ENCODE measurements around the gene OR52A1. TPM values are rescaled to one million over a fixed set of nuclear protein-coding genes. Genes with fewer than 3 reads are reported as not detected.
"Not testable (repeated sequence)": the region's sequence is repeated elsewhere in the genome, so short reads cannot be mapped to it uniquely, and the experiment has no call there.

Gene OR52A1
- total RNA-seq, 2 experiments from 2014 or later = not detected

- Histone ChIP-seq H3K9me3 (ENCODE audit: control insufficient read depth in 1 of 2, insufficient read depth in 1 of 2, low read length in 2 of 2) (no peaks in the 10 kb centered on the region), H3K27ac (ENCODE audit: low read depth in 1 of 2, low read length in 2 of 2) (no peak overlapping the region), H3K36me3 (ENCODE audit: insufficient read depth, low read length) (no peaks in the 10 kb centered on the region), H3K4me1 (ENCODE audit: insufficient read depth, low read length) (no peaks in the 10 kb centered on the region), H3K4me3 (ENCODE audit: low read length) (no peak overlapping the region), H3K27me3 (ENCODE audit: control insufficient read depth in 1 of 2, insufficient read depth in 2 of 2, low read length in 2 of 2) (no peaks in the 10 kb centered on the region)
- ChIA-PET POLR2A (no interaction called here), CTCF (no interaction called here)
- H3K27ac Mint-ChIP-seq = no peak overlapping the region
- DNase-seq = no peak
- no peak for TF ChIP-seq CTCF (IDR thresholded peaks at IDR 0.05)
- H3K4me3 Mint-ChIP-seq = no peak overlapping the region
- no peaks in the 10 kb centered on the region for H3K4me1 Mint-ChIP-seq (ENCODE audit: low read depth)
- H3K9me3 Mint-ChIP-seq = no peaks in the 10 kb centered on the region
- no peaks in the 10 kb centered on the region for H3K36me3 Mint-ChIP-seq (ENCODE audit: low read depth)
- no peak for ATAC-seq (ENCODE audit: poor library complexity)
- intact Hi-C loops (cut with DNase I, micrococcal nuclease) = no loop called here
- H3K27me3 Mint-ChIP-seq = peaks cover 8% of the 10 kb centered on the region
These were observed 2.8 kb downstream of the OR52A1 start for GRCh38 chr11:5151713-5152153.

GRCh38 chr11:5144206-5144605 lies 10.4 kb downstream of the OR52A1 start:
- H3K9me3 Mint-ChIP-seq; H3K4me1 Mint-ChIP-seq (ENCODE audit: low read depth); H3K27me3 Mint-ChIP-seq; H3K4me3 Mint-ChIP-seq; H3K4me3 ChIP-seq (ENCODE audit: low read length); intact Hi-C loops (cut with DNase I, micrococcal nuclease); H3K36me3 Mint-ChIP-seq (ENCODE audit: low read depth); POLR2A ChIA-PET; H3K36me3 ChIP-seq (ENCODE audit: insufficient read depth, low read length); H3K27me3 ChIP-seq (ENCODE audit: control insufficient read depth in 1 of 2, insufficient read depth in 2 of 2, low read length in 2 of 2); H3K4me1 ChIP-seq (ENCODE audit: insufficient read depth, low read length); DNase-seq; ATAC-seq (ENCODE audit: poor library complexity); H3K27ac Mint-ChIP-seq; H3K27ac ChIP-seq (ENCODE audit: low read depth in 1 of 2, low read length in 2 of 2); CTCF ChIA-PET; H3K9me3 ChIP-seq (ENCODE audit: control insufficient read depth in 1 of 2, insufficient read depth in 1 of 2, low read length in 2 of 2): not testable (repeated sequence)

- no peak for DNase-seq
- Histone ChIP-seq H3K27me3 (ENCODE audit: control insufficient read depth in 1 of 2, insufficient read depth in 2 of 2, low read length in 2 of 2) (peaks cover 0 to 3% of the 10 kb centered on the region in 2 experiments), H3K27ac (ENCODE audit: low read depth in 1 of 2, low read length in 2 of 2) (no peak within 1 kb of the TSS), H3K36me3 (ENCODE audit: insufficient read depth, low read length) (no peaks in the 10 kb centered on the region), H3K4me1 (ENCODE audit: insufficient read depth, low read length) (no peaks in the 10 kb centered on the region), H3K4me3 (ENCODE audit: low read length) (no peak within 1 kb of the TSS), H3K9me3 (ENCODE audit: control insufficient read depth in 1 of 2, insufficient read depth in 1 of 2, low read length in 2 of 2) (no peaks in the 10 kb centered on the region)
- Mint-ChIP-seq H3K4me3 (no peak within 1 kb of the TSS), H3K9me3 (no peaks in the 10 kb centered on the region), H3K27me3 (peaks cover 5% of the 10 kb centered on the region), H3K36me3 (ENCODE audit: low read depth) (no peaks in the 10 kb centered on the region), H3K4me1 (ENCODE audit: low read depth) (no peaks in the 10 kb centered on the region), H3K27ac (no peak within 1 kb of the TSS)
- ChIA-PET CTCF (no interaction called here), POLR2A (no interaction called here)
- TF ChIP-seq CTCF (IDR thresholded peaks at IDR 0.05) = no peak
- ATAC-seq (ENCODE audit: poor library complexity) = no peak
- intact Hi-C loops (cut with DNase I, micrococcal nuclease) = no loop called here
These were observed 16.6 kb downstream of the OR52A1 start, which contains the start of gene OR52A5 for GRCh38 chr11:5137996-5138395. OR52A5 (minus strand) TSS chr11:5138356; CDS start chr11:5132642, 5,714 bp downstream.

GRCh38 chr11:5137014-5137413 lies 17.5 kb downstream of the OR52A1 start:
- H3K9me3 ChIP-seq (ENCODE audit: control insufficient read depth in 1 of 2, insufficient read depth in 1 of 2, low read length in 2 of 2) = no peaks in the 10 kb centered on the region
- peaks cover 5% of the 10 kb centered on the region for H3K27me3 Mint-ChIP-seq
- DNase-seq (no peak), ATAC-seq (ENCODE audit: poor library complexity) (no peak)
- ChIA-PET POLR2A (no interaction called here), CTCF (no interaction called here)
- no peak for TF ChIP-seq CTCF (IDR thresholded peaks at IDR 0.05)
- peaks cover 0 to 3% of the 10 kb centered on the region in 2 experiments for H3K27me3 ChIP-seq (ENCODE audit: control insufficient read depth in 1 of 2, insufficient read depth in 2 of 2, low read length in 2 of 2)
- H3K27ac ChIP-seq (ENCODE audit: low read depth in 1 of 2, low read length in 2 of 2) = no peak overlapping the region
- no peaks in the 10 kb centered on the region for H3K36me3 Mint-ChIP-seq (ENCODE audit: low read depth)
- H3K4me1 Mint-ChIP-seq (ENCODE audit: low read depth) = no peaks in the 10 kb centered on the region
- H3K4me3 ChIP-seq (ENCODE audit: low read length) = no peak overlapping the region
- no peak overlapping the region for H3K27ac Mint-ChIP-seq
- H3K36me3 ChIP-seq (ENCODE audit: insufficient read depth, low read length) = no peaks in the 10 kb centered on the region
- intact Hi-C loops (cut with DNase I, micrococcal nuclease) = no loop called here
- H3K4me1 ChIP-seq (ENCODE audit: insufficient read depth, low read length) = no peaks in the 10 kb centered on the region
- H3K4me3 Mint-ChIP-seq = no peak overlapping the region
- H3K9me3 Mint-ChIP-seq = no peaks in the 10 kb centered on the region
